ENCODE results near the gene PNMA6E. TPM values are rescaled to one million over a fixed set of nuclear protein-coding genes. Genes with fewer than 3 reads are reported as not detected.

Gene PNMA6E
- total and polyA plus RNA-seq, 9 of the 15 experiments (the other 6 are each of a cell fraction or from before 2014, with no cell fraction given): 0.03 TPM; not detected in 8

GRCh38 chrX:153400146-153401132, 711 bp downstream of the PNMA6E start (continued):
- TF ChIP-seq ZNF384 (IDR thresholded peaks at IDR 0.05; ENCODE audit: low read depth, low read length): no peak
- peak in 2 of 3 experiments; percentile 58 to 76 for TF ChIP-seq YY1 (IDR thresholded peaks at IDR 0.05; ENCODE audit: borderline replicate concordance in 1 of 3, control insufficient read depth in 1 of 3, extremely low read depth in 1 of 3, insufficient read depth in 3 of 3, insufficient read length in 1 of 3, insufficient replicate concordance in 2 of 3, low read depth in 1 of 3, low read length in 2 of 3)
- TF ChIP-seq CHD1 (IDR thresholded peaks at IDR 0.05; ENCODE audit: low read length): no peak
- TF ChIP-seq TFAP4 (CRISPR knock-in tag; IDR thresholded peaks at IDR 0.05; ENCODE audit: borderline replicate concordance): peak; percentile 46; the same call in 1 of the 2 replicates
- TF ChIP-seq SNAPC5 (CRISPR knock-in tag; IDR thresholded peaks at IDR 0.05): no peak
- TF ChIP-seq BACH1 (tag; IDR thresholded peaks at IDR 0.05): no peak
- no peak for TF ChIP-seq ZNF740 (CRISPR knock-in tag; IDR thresholded peaks at IDR 0.05)
- TF ChIP-seq ZNF740 (tag; IDR thresholded peaks at IDR 0.05): no peak
- TF ChIP-seq NFIC (IDR thresholded peaks at IDR 0.05): peak; percentile 34
- no peak for TF ChIP-seq BMI1 (IDR thresholded peaks at IDR 0.05; ENCODE audit: low read length)
- TF ChIP-seq TBL1XR1 (IDR thresholded peaks at IDR 0.05; ENCODE audit: low read length in 2 of 2): no peak
- TF ChIP-seq POU5F1 (IDR thresholded peaks at IDR 0.05; ENCODE audit: borderline replicate concordance, low read depth, low read length, partially characterized antibody): no peak
- no peak for TF ChIP-seq ARID1B (IDR thresholded peaks at IDR 0.05)
- no peak for TF ChIP-seq ZNF584 (CRISPR knock-in tag; IDR thresholded peaks at IDR 0.05; ENCODE audit: low read depth)
- TF ChIP-seq E2F6 (IDR thresholded peaks at IDR 0.05; ENCODE audit: borderline replicate concordance in 1 of 2, extremely low read depth in 1 of 2, insufficient read depth in 1 of 2, insufficient read length in 1 of 2, low read depth in 1 of 2, low read length in 1 of 2, poor library complexity in 1 of 2, severe bottlenecking in 1 of 2): peak; percentile 19 to 21
- no peak for TF ChIP-seq FOXA1 (IDR thresholded peaks at IDR 0.05; ENCODE audit: borderline replicate concordance)

Measured in K562 (cell line).